Measurements from ENCODE around the gene RNGTT.

RNGTT gene

GRCh38 chr6:88908598-88909548, 54.5 kb downstream of the RNGTT start:
- TF ChIP-seq ZBTB7A (IDR thresholded peaks at IDR 0.05; ENCODE audit: low read depth) = no peak
- TF ChIP-seq CEBPB (IDR thresholded peaks at IDR 0.05) = no peak
- TF ChIP-seq YY1 (IDR thresholded peaks at IDR 0.05; ENCODE audit: low read depth) = no peak
- no peak for TF ChIP-seq REST (IDR thresholded peaks at IDR 0.05; ENCODE audit: low read depth)
- no peak for TF ChIP-seq FOXM1 (IDR thresholded peaks at IDR 0.05; ENCODE audit: borderline replicate concordance, low read depth)
- no peak for TF ChIP-seq CREB1 (IDR thresholded peaks at IDR 0.05; ENCODE audit: low read depth)
- no peak for TF ChIP-seq TEAD4 (IDR thresholded peaks at IDR 0.05)
- no peak for TF ChIP-seq MAX (IDR thresholded peaks at IDR 0.05)

GRCh38 chr6:88899569-88900316, 63.7 kb downstream of the RNGTT start:
- no peak for TF ChIP-seq TCF12 (IDR thresholded peaks at IDR 0.05; ENCODE audit: low read depth)
- TF ChIP-seq MAX (IDR thresholded peaks at IDR 0.05) = no peak
- no peak for TF ChIP-seq ZBTB7A (IDR thresholded peaks at IDR 0.05; ENCODE audit: low read depth)
- TF ChIP-seq CEBPB (IDR thresholded peaks at IDR 0.05) = no peak
- TF ChIP-seq TAF1 (IDR thresholded peaks at IDR 0.05; ENCODE audit: low read depth) = no peak
- no peak for TF ChIP-seq NFIC (IDR thresholded peaks at IDR 0.05)
- no peak for TF ChIP-seq TEAD4 (IDR thresholded peaks at IDR 0.05)
- no peak for TF ChIP-seq RAD21 (IDR thresholded peaks at IDR 0.05; ENCODE audit: low read depth)
- no peak for TF ChIP-seq EGR1 (IDR thresholded peaks at IDR 0.05)

DNA sequence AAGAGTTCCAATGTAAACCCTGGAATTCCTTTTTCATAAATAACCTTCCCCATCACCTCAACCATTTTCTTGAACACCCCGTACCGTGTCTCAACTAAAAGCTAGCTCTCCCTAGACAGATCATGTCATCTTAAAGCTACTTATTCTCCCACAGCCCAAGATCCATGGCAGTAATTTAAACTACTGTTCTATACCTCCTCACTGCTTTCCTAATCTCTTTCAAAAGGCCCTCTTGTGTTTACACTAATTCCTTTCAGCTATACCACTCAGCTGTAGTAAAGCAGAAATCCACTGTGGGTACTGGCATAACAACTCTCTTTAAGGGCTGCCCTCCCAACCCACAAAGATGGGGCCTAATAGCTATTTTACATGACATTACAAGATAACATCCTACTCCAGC, 67.5 kb downstream of the RNGTT start:
- TF ChIP-seq EGR1 (IDR thresholded peaks at IDR 0.05) (no peak), ZBTB7A (IDR thresholded peaks at IDR 0.05; ENCODE audit: low read depth) (no peak), EP300 (IDR thresholded peaks at IDR 0.05; ENCODE audit: borderline replicate concordance) (no peak), RAD21 (IDR thresholded peaks at IDR 0.05; ENCODE audit: low read depth) (no peak), TAF1 (IDR thresholded peaks at IDR 0.05; ENCODE audit: low read depth) (no peak), FOXM1 (IDR thresholded peaks at IDR 0.05; ENCODE audit: borderline replicate concordance, low read depth) (no peak), YY1 (IDR thresholded peaks at IDR 0.05; ENCODE audit: low read depth) (no peak), CEBPB (IDR thresholded peaks at IDR 0.05) (no peak), MAX (IDR thresholded peaks at IDR 0.05) (no peak), CREB1 (IDR thresholded peaks at IDR 0.05; ENCODE audit: low read depth) (no peak), TEAD4 (IDR thresholded peaks at IDR 0.05) (no peak), NFIC (IDR thresholded peaks at IDR 0.05) (no peak), TCF12 (IDR thresholded peaks at IDR 0.05; ENCODE audit: low read depth) (no peak), REST (IDR thresholded peaks at IDR 0.05; ENCODE audit: low read depth) (no peak)
- TF ChIP-seq, protein P1, sequence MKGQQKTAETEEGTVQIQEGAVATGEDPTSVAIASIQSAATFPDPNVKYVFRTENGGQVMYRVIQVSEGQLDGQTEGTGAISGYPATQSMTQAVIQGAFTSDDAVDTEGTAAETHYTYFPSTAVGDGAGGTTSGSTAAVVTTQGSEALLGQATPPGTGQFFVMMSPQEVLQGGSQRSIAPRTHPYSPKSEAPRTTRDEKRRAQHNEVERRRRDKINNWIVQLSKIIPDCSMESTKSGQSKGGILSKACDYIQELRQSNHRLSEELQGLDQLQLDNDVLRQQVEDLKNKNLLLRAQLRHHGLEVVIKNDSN (IDR thresholded peaks at IDR 0.05) = no peak

- TF ChIP-seq NFIC (IDR thresholded peaks at IDR 0.05) (no peak), TCF12 (IDR thresholded peaks at IDR 0.05; ENCODE audit: low read depth) (no peak), REST (IDR thresholded peaks at IDR 0.05; ENCODE audit: low read depth) (no peak), EGR1 (IDR thresholded peaks at IDR 0.05) (no peak), CEBPB (IDR thresholded peaks at IDR 0.05) (no peak), CREB1 (IDR thresholded peaks at IDR 0.05; ENCODE audit: low read depth) (no peak), RAD21 (IDR thresholded peaks at IDR 0.05; ENCODE audit: low read depth) (no peak), ZBTB7A (IDR thresholded peaks at IDR 0.05; ENCODE audit: low read depth) (no peak), FOXM1 (IDR thresholded peaks at IDR 0.05; ENCODE audit: borderline replicate concordance, low read depth) (no peak), YY1 (IDR thresholded peaks at IDR 0.05; ENCODE audit: low read depth) (no peak), TAF1 (IDR thresholded peaks at IDR 0.05; ENCODE audit: low read depth) (no peak), TEAD4 (IDR thresholded peaks at IDR 0.05) (no peak), EP300 (IDR thresholded peaks at IDR 0.05; ENCODE audit: borderline replicate concordance) (no peak)
- TF ChIP-seq, protein P1 (IDR thresholded peaks at IDR 0.05) = no peak
These were observed 72.3 kb downstream of the RNGTT start for GRCh38 chr6:88890860-88891845.

All from Ishikawa (cell line).